ENCODE results near the gene CAMSAP1. TPM values are rescaled to one million over a fixed set of nuclear protein-coding genes. Genes with fewer than 3 reads are reported as not detected.
"Not testable (repeated sequence)": the region's sequence is repeated elsewhere in the genome, so short reads cannot be mapped to it uniquely, and the experiment has no call there.

Gene CAMSAP1
- total RNA-seq, 1 experiment from 2014 or later: 30.7 TPM

- DNase-seq (ENCODE audit: low spot score): no peak
These were observed 13.7 kb upstream of the CAMSAP1 start for GRCh38 chr9:135920973-135921585.

DNA sequence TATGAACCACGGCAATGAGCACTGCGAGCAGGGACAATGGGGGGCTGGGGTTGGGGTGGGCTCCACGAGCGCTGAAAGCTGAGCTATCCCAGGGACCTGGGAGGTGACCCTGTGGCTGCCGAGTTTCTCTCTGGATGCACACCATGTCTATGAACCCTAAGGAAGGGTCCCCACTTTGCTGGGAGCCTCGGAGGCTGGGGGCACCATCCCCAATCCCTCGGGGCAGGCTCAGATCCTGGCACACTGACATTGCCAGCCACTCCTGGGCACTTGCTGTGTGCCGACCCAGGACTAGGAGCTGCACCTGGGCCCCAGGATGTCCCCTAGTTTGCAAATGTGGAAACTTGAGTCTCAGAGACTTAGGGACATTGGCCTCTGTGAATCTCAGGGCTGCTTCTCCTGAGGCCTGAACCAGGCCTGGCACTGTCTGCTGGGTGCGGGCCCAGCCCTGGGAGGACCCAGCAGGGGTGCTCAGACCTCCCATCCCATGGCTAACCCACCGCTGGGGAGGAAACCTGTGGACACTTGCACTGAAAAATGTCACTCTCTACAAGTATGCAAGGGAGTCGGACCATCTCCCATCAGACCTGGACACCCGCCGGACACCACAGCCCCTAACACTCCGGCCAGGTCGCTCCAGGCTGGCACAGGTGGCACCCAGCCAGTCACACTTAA, 13.0 kb upstream of the CAMSAP1 start:
- no peak for DNase-seq (ENCODE audit: low spot score)

- no peak for DNase-seq (ENCODE audit: low spot score)
These were observed 12.1 kb upstream of the CAMSAP1 start for GRCh38 chr9:135919318-135919890.

GRCh38 chr9:135916227-135916626, 8.9 kb upstream of the CAMSAP1 start:
- DNase-seq (ENCODE audit: low spot score): not testable (repeated sequence)

DNA sequence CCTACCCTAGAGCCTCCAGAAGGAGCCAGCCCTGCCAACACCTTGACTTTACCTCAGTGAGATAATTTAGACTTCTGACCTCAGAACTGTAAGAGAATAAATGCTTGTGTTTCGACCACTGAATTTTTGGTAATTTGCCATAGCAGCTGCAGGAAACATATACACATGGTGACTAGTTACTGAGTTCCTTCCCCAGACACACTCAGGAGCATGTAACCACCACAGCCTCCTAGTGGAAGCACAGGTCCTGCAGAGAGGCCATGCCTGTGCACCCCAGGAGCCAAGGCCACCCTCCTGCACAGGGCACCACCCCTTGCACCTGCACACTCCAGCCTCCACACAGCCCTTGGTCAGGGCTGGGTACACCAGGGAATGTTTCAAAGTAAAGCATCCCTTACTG, 7.6 kb upstream of the CAMSAP1 start:
- DNase-seq (ENCODE audit: low spot score): no peak

DNA sequence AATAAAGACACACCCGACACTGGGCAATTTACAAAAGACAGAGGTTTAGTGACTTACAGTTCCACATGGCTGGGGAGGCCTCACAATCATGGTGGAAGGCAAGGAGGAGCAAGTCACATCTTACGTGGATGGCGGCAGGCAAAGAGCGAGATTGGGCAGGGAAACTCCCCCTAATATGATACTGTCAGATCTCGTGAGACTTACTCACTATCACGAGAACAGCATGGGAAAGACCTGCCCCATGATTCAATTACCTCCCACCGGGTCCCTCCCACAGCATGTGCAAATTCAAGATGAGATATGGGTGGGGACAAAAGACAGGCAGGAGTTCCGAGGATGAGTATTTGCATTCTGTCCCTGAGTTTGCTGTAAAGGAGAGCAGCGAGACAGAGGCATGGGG, 3.9 kb upstream of the CAMSAP1 start:
- not testable (repeated sequence) for DNase-seq (ENCODE audit: low spot score)

DNA sequence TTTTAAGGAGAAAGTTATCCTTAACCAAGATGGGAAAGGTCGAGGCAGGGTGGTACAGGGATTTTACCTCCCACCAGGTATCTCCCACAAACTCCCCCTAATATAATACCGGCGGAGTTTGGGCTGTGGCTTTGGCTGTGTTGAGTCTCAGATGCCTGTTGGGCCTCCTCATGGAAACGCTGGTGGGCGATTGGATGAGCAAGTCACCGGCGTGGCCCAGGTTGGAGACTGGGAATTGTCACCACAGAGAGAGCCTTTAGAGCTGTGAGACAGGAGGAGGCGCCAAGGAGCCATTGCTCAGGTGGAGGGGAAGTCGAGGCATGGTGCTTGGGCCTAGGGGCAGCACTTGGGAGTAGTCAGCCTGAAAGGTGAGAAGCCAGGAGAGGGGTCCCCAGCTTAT, 3.4 kb upstream of the CAMSAP1 start:
- DNase-seq (ENCODE audit: low spot score): no peak

- DNase-seq (ENCODE audit: low spot score): no peak
These were observed 2.9 kb upstream of the CAMSAP1 start for GRCh38 chr9:135910216-135910615.

DNA sequence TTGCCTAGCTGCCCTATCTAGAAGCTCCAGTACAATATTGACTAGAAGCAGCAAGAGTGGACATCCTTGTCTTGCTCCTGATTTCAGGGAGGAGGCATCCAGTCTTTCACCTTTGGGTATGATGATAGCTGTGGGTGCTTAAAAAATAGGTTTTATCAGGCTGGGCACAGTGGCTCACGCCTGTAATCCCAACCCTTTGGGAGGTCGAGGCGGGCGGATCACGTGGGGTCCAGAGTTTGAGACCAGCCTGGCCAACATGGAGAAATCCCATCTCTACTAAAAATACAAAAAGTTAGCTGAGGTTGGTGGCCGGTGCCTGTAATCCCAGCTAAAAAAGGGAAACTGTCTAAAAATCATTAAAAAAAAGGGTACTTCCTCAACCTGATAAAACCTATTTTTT, 2.0 kb upstream of the CAMSAP1 start:
- DNase-seq (ENCODE audit: low spot score): no peak

DNA sequence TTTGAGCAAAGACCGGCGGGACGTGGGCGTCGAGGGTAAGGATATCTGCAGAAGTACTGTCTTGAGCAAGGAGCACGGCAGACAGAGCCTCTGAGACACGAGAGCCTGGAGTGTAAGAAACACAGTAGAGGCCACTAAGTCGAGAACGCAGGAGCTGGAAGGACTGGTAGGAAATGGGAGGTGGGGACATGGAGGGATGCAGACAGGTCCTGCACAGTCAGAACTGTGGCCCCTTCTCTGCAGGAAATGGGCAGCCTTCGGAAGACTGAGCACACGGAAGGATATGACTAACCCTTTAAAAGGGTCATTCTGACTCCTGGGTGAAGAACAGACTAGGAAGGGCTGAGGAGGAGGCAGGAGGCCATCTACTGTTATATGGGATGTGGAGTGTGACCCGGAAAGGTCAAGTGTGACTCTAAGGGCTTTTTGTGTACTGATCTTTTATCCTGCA, 1.4 kb upstream of the CAMSAP1 start:
- no peak for DNase-seq (ENCODE audit: low spot score)

GRCh38 chr9:135908093-135908753, 877 bp upstream of the CAMSAP1 start:
- DNase-seq (ENCODE audit: low spot score): no peak

DNA sequence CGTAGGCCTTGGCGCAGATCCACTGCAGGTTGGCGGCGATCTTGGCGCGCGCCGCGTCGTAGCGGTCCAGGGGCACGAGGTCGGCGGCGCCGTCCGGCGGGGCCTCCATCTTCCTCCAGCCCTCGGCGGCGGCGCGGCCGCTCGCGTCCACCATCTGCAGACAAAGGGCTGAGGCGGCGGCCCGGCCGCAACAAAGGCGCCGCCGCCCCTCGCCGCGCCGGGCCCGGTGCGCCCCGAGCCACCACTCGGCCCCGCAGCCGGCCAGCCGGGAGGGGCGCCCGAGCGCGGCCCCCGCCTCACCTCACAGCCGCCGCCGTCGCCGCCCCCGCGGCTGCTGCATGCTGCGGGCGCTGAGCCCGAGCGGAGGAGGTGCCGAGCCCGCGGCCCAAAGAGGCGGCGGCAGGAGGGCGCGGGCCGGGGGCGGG, 328 bp downstream of the CAMSAP1 start:
- no peak for DNase-seq (ENCODE audit: low spot score)

GRCh38 chr9:135906291-135907005, 898 bp downstream of the CAMSAP1 start:
- DNase-seq (ENCODE audit: low spot score): peak; percentile 45

DNA sequence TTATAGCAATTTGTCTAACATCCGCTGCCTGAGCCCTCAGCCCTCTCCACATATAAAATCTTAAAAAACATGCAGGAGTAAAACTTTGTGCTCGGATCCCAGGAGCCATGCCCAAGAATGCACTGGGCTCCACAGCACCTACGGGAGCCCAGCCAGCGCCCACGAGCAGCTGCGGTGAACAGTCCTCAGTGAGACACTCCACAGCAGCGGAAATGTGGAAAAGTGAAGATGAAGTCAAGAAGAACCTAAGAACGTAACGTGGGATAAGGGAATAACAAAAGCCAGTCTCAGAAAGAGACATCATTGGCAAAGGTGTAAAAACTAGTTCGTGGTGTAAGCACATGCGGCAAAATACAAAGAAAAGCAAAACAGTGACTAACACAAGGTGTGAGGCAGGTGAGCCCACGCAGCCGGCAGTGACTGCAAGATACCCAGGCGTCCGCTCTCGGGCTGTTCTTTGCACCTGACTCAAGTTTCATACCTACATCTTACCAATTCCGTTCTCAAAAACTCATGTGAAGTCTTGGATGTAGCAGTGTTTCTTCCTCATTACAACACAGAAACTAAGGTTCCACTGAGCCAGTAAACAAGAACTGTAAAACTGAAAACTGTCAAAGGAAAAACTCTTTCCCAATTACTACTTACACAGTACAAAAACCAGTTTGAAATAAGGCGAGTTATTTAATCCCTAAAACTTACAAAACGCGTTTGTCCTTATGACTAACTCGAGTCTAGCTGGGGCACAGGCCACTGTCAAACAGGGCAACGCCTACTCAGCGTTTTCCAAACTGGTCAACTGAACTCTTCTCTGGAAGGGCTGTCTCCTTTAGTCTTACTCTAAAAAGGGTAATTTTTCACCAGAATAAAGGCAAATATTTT, 1.7 kb downstream of the CAMSAP1 start:
- peak; percentile 46 for DNase-seq (ENCODE audit: low spot score)

DNA sequence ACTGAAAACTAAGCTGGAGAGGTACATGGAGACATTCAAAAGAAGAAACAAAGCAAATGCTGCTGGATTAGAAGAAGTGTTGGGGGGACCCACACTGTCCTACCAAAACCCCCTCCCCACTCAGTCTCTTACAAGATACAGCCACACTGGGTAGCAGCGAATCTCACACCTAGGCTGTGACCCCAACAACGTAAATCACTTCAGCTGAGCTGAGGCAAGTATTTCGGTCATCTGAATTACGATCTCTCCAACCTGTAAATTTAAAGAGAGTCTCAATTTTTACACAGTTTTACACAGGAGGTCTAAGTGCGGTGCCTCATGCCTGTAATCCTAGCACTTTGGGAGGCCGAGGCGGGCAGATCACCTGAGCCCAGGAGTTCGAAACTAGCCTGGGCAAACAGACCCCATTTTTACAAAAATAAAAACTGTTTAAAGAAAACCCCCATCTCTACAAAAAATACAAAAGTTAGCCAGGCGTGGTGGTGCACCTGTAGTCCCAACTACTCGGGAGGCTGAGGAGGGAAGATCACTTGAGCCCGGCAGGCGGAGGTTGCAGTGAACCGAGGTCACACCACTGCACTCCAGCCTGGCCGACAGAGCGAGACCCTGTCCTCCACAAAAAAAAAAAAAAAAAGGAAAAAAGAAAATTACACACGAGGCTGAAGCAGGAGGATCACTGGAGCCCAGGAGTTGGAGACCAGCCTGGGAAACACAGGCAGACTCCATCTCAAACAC, 3.4 kb downstream of the CAMSAP1 start:
- no peak for DNase-seq (ENCODE audit: low spot score)

DNA sequence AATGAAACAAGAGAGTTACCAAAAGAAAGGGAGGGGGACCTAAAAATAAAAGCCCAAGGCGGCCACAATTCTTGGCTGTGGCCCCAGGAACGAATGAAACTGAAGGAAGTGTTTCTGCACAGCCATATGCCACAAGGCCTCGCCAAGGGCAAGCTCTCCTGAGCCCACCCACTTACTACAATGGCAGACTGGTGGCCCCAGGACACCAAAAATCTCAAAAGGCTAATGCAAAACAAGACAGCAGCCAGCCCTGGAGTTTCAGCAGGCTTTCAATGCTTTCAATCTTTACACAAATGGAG, 4.0 kb downstream of the CAMSAP1 start:
- DNase-seq (ENCODE audit: low spot score): no peak

- DNase-seq (ENCODE audit: low spot score): no peak
These were observed 4.5 kb downstream of the CAMSAP1 start for GRCh38 chr9:135902655-135903357.

DNA sequence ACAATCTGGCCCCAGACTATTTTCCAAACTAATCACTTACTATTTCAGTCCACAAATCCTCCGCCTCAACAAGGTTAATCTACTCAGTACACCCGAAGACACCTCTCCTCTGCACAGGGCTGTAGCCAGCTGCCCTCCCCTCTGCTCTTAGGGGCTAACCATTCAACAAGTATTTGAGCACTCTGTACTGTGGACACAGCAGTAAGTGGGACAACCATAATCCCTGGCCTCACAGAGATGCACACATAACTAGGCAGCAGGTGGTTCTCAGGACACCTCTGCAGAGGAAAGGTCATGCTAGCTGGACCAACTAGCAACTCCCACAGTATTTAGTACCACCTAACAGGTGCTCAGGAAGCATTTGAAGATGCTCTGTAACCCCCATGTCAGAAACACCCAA, 5.5 kb downstream of the CAMSAP1 start:
- DNase-seq (ENCODE audit: low spot score): no peak

DNA sequence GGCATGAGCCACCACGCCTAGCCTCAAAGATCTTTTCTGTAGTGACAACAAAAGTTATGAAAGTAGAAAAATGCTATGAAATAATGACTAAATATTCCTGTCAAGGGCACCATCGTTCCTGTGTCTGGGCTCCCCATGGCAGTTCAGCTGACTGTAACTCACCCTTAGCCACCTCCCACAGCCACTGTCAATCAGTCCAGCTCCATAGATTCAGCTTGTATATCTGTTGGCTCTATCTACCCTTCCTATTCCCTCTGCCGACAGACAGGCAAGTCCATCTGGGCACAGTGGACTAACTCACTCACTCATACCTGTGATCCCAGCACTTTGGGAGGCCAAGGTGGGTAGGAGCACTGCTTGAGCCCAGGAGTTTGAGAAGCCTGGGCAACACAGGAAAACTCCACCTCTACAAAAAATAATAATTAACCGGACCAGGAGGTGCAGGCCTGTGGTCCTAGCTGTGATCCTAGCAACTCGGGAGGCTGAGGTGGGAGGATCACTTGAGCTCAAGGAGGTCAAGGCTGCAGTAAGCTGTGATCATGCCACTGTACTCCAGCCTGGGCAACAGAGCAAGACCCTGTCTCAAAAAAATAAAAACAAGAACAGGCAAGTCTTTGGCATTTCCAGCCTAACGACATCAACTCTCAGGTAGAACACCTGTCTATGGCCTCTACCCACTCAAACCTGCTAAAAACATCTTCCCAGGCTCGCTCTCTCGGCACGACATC, 6.2 kb downstream of the CAMSAP1 start:
- DNase-seq (ENCODE audit: low spot score): no peak

Measured in A172 (cell line).